ENCODE results near the gene OSR1. TPM values are rescaled to one million over a fixed set of nuclear protein-coding genes. Genes with fewer than 3 reads are reported as not detected.

The OSR1 gene
- total RNA-seq, 1 experiment from 2014 or later: 0.84 TPM

DNA sequence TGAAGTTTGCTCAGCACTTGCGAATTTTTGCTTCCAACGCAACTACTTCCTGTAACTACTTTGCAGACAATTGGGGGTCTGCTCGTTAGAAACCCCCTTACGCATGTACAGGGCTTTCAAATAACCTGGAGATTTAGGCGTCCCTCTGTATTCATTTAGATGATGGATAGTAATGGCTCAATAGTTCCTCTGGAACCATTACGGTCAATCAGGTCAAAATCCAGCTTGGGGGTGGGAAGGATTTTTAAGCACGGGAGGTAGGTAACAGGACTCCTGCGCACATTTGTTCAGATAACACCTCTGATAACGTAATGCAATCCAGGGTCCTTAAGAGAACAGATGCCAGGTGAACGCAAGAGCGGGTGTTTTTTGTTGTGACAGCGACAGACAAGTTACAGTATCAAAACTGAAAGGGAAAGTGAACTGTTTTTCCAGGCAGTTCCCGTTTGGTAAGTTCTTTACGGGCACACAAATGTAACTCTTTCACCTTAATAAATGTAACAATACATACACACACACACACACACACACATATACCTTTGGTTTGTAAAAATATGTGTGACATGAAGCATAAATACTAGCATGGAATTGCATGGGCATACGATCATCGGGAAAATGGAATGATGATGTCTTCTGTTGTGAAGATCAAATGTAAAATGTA is 3.8 kb upstream of the OSR1 start:
- Histone ChIP-seq H3K4me1 (ENCODE audit: insufficient read depth, low read length, poor library complexity, severe bottlenecking) (peaks cover 10% of the 10 kb centered on the region), H3K27ac (ENCODE audit: low read depth, low read length, poor library complexity, severe bottlenecking) (no peak overlapping the region), H3K9me3 (ENCODE audit: low read depth, low read length, poor library complexity, severe bottlenecking) (no peaks in the 10 kb centered on the region), H3K4me3 (ENCODE audit: low read depth, low read length, poor library complexity, severe bottlenecking) (peak overlapping the region; percentile 55), H3K36me3 (ENCODE audit: insufficient read depth, low read length, poor library complexity, severe bottlenecking) (no peaks in the 10 kb centered on the region), H3K27me3 (replicated peaks; ENCODE audit: insufficient read depth, low read depth, low read length, poor library complexity) (peaks cover 95% of the 10 kb centered on the region)
- POLR2A ChIA-PET (ENCODE audit: low non-redundant PET): no interaction called here
- no TSS peak for BruUV-seq (replicated peaks)
- DNase-seq (ENCODE audit: low spot score): no peak
- CTCF ChIA-PET: no interaction called here
- intact Hi-C loops (cut with micrococcal nuclease; ENCODE audit: unreplicated experiment): loop anchor here (2.0 to 5.0 kb wide), 4 partner anchors 305 to 975 kb away; no protein-coding TSS in a partner anchor
- TF ChIP-seq, protein P1, sequence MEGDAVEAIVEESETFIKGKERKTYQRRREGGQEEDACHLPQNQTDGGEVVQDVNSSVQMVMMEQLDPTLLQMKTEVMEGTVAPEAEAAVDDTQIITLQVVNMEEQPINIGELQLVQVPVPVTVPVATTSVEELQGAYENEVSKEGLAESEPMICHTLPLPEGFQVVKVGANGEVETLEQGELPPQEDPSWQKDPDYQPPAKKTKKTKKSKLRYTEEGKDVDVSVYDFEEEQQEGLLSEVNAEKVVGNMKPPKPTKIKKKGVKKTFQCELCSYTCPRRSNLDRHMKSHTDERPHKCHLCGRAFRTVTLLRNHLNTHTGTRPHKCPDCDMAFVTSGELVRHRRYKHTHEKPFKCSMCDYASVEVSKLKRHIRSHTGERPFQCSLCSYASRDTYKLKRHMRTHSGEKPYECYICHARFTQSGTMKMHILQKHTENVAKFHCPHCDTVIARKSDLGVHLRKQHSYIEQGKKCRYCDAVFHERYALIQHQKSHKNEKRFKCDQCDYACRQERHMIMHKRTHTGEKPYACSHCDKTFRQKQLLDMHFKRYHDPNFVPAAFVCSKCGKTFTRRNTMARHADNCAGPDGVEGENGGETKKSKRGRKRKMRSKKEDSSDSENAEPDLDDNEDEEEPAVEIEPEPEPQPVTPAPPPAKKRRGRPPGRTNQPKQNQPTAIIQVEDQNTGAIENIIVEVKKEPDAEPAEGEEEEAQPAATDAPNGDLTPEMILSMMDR (conservative IDR thresholded peaks at IDR 0.05; ENCODE audit: low read depth, low read length): no peak
- peak; percentile 25 for TF ChIP-seq EZH2 (IDR thresholded peaks at IDR 0.05; ENCODE audit: borderline replicate concordance, low read depth, low read length, poor library complexity, severe bottlenecking)

DNA sequence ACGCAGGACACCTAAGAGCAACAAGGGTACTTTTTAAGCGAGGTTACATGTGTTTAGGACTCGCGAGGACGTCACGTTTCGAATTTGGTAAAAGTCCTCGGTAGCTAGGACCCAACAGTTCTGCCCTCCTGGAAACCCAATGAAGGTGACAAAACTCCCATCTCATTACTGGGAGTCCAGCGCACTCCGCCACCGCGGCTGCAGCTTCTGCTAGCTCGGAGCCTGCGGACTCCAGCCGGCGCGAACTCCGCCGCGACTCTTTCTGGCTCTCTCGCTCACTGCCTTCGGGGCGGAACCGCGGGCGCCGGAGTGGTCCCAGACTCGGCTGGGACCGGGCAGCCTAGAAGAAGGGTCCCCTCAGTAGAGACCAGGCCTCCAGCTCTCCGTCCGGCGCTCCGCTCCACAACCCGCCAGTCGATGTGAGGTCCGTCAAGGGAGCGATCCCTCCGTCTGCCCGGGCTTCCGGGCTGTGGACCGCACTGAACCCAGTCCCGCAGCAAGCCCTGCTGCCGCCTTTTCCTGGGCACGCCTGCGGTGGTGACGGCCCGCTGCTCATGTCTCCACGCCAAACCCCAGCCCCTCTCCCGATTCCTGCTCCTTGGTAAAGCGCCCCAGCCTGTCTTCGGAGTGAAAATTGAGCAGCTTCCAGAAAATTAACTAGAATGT is 3.0 kb upstream of the OSR1 start:
- H3K27ac ChIP-seq (ENCODE audit: low read depth, low read length, poor library complexity, severe bottlenecking): no peak overlapping the region
- H3K36me3 ChIP-seq (ENCODE audit: insufficient read depth, low read length, poor library complexity, severe bottlenecking): no peaks in the 10 kb centered on the region
- H3K4me1 ChIP-seq (ENCODE audit: insufficient read depth, low read length, poor library complexity, severe bottlenecking): peaks cover 10% of the 10 kb centered on the region
- POLR2A ChIA-PET (ENCODE audit: low non-redundant PET): no interaction called here
- H3K27me3 ChIP-seq (replicated peaks; ENCODE audit: insufficient read depth, low read depth, low read length, poor library complexity): peaks cover 97% of the 10 kb centered on the region
- CTCF ChIA-PET: interaction anchor here (0.6 kb wide), 1 partner anchor 478 kb away, joined by 3 read pairs; no protein-coding TSS in a partner anchor
- TF ChIP-seq EZH2 (IDR thresholded peaks at IDR 0.05; ENCODE audit: borderline replicate concordance, low read depth, low read length, poor library complexity, severe bottlenecking): no peak
- TF ChIP-seq, protein P1 (conservative IDR thresholded peaks at IDR 0.05; ENCODE audit: low read depth, low read length): no peak
- H3K9me3 ChIP-seq (ENCODE audit: low read depth, low read length, poor library complexity, severe bottlenecking): no peaks in the 10 kb centered on the region
- no TSS peak for BruUV-seq (replicated peaks)
- intact Hi-C loops (cut with micrococcal nuclease; ENCODE audit: unreplicated experiment): loop anchor here (5.0 kb wide), 3 partner anchors 306 to 974 kb away; no protein-coding TSS in a partner anchor
- DNase-seq (ENCODE audit: low spot score): no peak
- H3K4me3 ChIP-seq (ENCODE audit: low read depth, low read length, poor library complexity, severe bottlenecking): peak overlapping the region; percentile 55

DNA sequence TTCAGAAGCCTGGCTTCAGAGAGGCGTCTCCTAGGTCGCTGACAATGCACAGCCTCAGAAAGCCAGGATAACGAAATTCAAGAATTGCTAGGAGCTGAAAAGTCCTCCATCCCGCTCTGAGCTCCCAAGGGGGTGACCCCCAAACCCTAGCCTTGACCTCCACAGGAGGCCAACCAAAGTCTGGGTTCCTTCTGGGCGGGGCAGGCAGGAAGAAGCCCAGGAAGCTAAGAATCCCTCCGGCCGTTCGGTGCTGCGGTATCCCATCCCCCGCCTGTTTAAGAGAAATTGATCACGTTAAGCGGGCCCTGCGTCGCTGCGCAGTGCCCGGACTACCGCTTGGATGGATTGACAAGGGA is 2.5 kb upstream of the OSR1 start:
- H3K27me3 ChIP-seq (replicated peaks; ENCODE audit: insufficient read depth, low read depth, low read length, poor library complexity): peaks cover 97% of the 10 kb centered on the region
- H3K9me3 ChIP-seq (ENCODE audit: low read depth, low read length, poor library complexity, severe bottlenecking): no peaks in the 10 kb centered on the region
- TF ChIP-seq EZH2 (IDR thresholded peaks at IDR 0.05; ENCODE audit: borderline replicate concordance, low read depth, low read length, poor library complexity, severe bottlenecking): no peak
- TF ChIP-seq, protein P1 (conservative IDR thresholded peaks at IDR 0.05; ENCODE audit: low read depth, low read length): no peak
- H3K4me1 ChIP-seq (ENCODE audit: insufficient read depth, low read length, poor library complexity, severe bottlenecking): peaks cover 10% of the 10 kb centered on the region
- intact Hi-C loops (cut with micrococcal nuclease; ENCODE audit: unreplicated experiment): loop anchor here (5.0 kb wide), 3 partner anchors 306 to 974 kb away; no protein-coding TSS in a partner anchor
- ChIA-PET POLR2A (ENCODE audit: low non-redundant PET) (no interaction called here), CTCF (interaction anchor here (0.6 kb wide), 1 partner anchor 477 kb away, joined by 3 read pairs; no protein-coding TSS in a partner anchor)
- no TSS peak for BruUV-seq (replicated peaks)
- no peak overlapping the region for H3K4me3 ChIP-seq (ENCODE audit: low read depth, low read length, poor library complexity, severe bottlenecking)
- no peaks in the 10 kb centered on the region for H3K36me3 ChIP-seq (ENCODE audit: insufficient read depth, low read length, poor library complexity, severe bottlenecking)
- DNase-seq (ENCODE audit: low spot score): no peak
- H3K27ac ChIP-seq (ENCODE audit: low read depth, low read length, poor library complexity, severe bottlenecking): no peak overlapping the region

Data from A673 (cell line).